Activated CD4-positive, alpha-beta T cell treated with anti-CD3 and anti-CD28 coated beads for 36 hours (primary cell): ENCODE measurements around the gene MANEAL. TPM values are rescaled to one million over a fixed set of nuclear protein-coding genes. Genes with fewer than 3 reads are reported as not detected.

Source experiments
- ATAC-seq: fragments of 200-7000 bp; cut with Tn5 transposase; one replicate; pipeline ENCODE4 v1.10.0; 2021; ENCODE audit warnings: mild to moderate bottlenecking, moderate library complexity
- CTCF ChIA-PET: fragments of 350-600 bp; sonication (Branson Sonifier 250); formaldehyde crosslinking; loops from one replicate; lab custom pipeline; 2021; ENCODE audit warnings: antibody characterized with exemption; lab: Charles Lee
- POLR2A ChIA-PET: fragments of 350-600 bp; sonication (Branson Sonifier 250); formaldehyde crosslinking; loops from one replicate; lab custom pipeline; 2021; ENCODE audit warnings: antibody characterized with exemption, inconsistent platforms; lab: Charles Lee
- DNase-seq: peaks from one replicate; pipeline ENCODE4 v3.0.0-alpha.2; 2020
- H3K27ac Mint-ChIP-seq: one replicate; pipeline ENCODE4 v1.8.0; 2021; ENCODE audit warnings: mixed read lengths
- H3K27me3 Mint-ChIP-seq: one replicate; pipeline ENCODE4 v1.8.0; 2021; ENCODE audit warnings: mixed read lengths
- H3K36me3 Mint-ChIP-seq: one replicate; pipeline ENCODE4 v1.8.0; 2021; ENCODE audit warnings: low read depth, mixed read lengths
- H3K4me1 Mint-ChIP-seq: one replicate; pipeline ENCODE4 v1.8.0; 2021; ENCODE audit warnings: mixed read lengths
- H3K4me3 Mint-ChIP-seq: one replicate; pipeline ENCODE4 v1.8.0; 2021; ENCODE audit warnings: mild to moderate bottlenecking, moderate library complexity, mixed read lengths
- H3K9me3 Mint-ChIP-seq: one replicate; pipeline ENCODE4 v1.8.0; 2021; ENCODE audit warnings: low read depth, mixed read lengths
- intact Hi-C, 2 experiments: fragments of 100-400 bp; cut with DNase I in 1 of 2; cut with micrococcal nuclease in 1 of 2; formaldehyde crosslinking; loops; one replicate each; pipeline versions ENCODE4 v1.14.2 to v1.15.1; 2022 to 2024; cut with DNase I, micrococcal nuclease
- total RNA-seq, 2 experiments: library from RNA; stranded (reverse); gene quantifications; one replicate each; pipeline ENCODE4 v1.2.3, GENCODE V29; 2021

Gene MANEAL
- total RNA-seq, 2 experiments from 2014 or later = 1.0 TPM

DNA sequence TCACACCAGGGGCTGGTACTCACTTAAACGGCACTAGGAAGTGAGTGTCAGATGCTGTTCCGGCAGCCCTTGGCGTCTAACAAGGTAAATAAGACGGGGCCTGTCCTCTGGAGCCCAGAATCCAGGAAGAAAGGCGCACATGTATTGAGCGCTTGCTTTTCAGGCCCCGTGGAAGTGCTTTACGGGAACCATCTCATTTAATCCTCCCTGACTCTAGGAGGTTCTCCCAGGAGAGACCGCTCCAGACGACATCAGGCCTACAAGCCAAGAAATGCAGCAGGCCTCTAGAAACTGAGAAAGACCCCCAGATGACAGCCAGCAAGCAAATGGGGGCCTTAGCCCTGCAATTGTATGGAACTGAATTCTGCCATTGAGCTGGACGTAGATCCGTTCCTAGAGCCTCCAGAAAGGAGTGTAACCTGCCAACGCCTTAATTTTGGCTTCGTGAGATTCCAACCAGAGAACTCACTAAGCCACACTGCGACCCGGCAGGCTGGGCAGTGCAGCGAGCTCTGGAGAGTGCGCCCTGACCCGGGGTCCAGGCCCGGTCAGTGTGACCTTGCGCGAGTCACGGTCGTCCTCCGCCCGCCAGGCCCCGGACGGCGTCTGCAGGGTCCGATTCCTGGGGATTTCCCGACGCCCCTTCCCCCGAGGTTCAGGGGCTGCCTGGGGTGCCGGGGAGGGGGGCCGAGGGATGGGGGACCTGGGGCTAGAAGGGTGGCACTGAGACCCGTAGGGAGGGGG lies 532 bp upstream of the MANEAL start:
- ChIA-PET CTCF (interaction anchor here (0.7 to 1.6 kb wide), 2 partner anchors 10 to 120 kb away, joined by 3 read pairs; no protein-coding TSS in a partner anchor), POLR2A (no interaction called here)
- Mint-ChIP-seq H3K27ac (no peak overlapping the region), H3K36me3 (peaks cover 3% of the 10 kb centered on the region), H3K27me3 (peaks cover 26% of the 10 kb centered on the region), H3K4me3 (peak overlapping the region; percentile 23), H3K9me3 (no peaks in the 10 kb centered on the region), H3K4me1 (peaks cover 14% of the 10 kb centered on the region)
- no peak for ATAC-seq
- intact Hi-C loops = loop anchor here in 1 of 2 experiments (5.0 kb wide), 1 partner anchor 36 kb away; no protein-coding TSS in a partner anchor
- DNase-seq = no peak

DNA sequence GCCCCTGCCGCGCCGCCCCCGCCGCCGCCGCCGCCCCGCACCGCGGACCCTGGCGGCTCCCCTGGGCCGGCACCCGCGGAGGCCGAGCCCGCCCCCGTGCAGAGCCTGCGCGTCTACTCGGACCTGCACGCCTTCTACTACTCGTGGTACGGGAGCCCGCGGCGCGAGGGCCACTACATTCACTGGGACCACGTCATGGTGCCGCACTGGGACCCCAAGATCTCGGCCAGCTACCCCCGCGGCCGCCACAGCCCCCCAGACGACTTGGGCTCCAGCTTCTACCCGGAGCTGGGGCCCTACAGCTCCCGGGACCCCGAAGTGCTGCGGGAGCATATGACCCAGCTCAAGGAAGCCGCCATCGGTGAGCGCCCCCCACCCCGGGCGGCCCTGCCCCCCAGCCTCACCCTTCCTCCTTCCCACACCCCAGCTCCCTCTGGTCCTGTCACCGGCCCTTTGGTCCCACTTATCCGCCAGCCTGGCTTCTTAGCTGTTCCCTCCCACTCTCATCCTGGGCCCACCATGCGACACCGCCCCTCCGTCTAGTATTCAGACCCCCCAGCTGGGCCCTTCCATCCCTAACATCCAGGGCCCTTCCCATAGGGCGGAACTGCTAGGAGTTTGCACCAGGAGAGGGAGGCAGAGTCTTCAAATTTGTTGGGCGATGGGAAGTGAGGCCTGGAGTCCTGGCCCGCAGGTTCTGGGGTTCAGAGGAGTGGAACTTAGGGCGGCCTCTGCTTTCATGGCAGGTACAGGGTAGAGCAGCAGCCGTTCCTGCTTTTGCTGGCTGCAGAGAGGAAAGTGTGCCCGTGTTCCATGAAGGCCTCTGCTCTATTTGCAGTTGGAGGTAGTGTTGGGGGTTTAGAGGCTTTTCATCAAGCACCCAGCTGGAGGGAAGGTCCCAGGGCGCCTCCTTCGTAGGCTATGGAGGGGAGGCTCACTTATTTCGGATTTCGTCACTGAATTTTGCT lies 1.0 kb downstream of the MANEAL start:
- CTCF ChIA-PET = interaction anchor here (0.5 kb wide), 1 partner anchor 105 kb away, joined by 4 read pairs; a partner anchor contains a TSS
- H3K36me3 Mint-ChIP-seq = peaks cover 13% of the 10 kb centered on the region
- ATAC-seq = no peak
- no peak overlapping the region for H3K27ac Mint-ChIP-seq
- peak overlapping the region; percentile 60 for H3K4me3 Mint-ChIP-seq
- H3K27me3 Mint-ChIP-seq = peaks cover 24% of the 10 kb centered on the region
- no peaks in the 10 kb centered on the region for H3K9me3 Mint-ChIP-seq
- peaks cover 14% of the 10 kb centered on the region for H3K4me1 Mint-ChIP-seq
- DNase-seq = no peak
- POLR2A ChIA-PET = no interaction called here
- intact Hi-C loops = loop anchor here in 1 of 2 experiments (5.0 kb wide), 1 partner anchor 37 kb away; no protein-coding TSS in a partner anchor

DNA sequence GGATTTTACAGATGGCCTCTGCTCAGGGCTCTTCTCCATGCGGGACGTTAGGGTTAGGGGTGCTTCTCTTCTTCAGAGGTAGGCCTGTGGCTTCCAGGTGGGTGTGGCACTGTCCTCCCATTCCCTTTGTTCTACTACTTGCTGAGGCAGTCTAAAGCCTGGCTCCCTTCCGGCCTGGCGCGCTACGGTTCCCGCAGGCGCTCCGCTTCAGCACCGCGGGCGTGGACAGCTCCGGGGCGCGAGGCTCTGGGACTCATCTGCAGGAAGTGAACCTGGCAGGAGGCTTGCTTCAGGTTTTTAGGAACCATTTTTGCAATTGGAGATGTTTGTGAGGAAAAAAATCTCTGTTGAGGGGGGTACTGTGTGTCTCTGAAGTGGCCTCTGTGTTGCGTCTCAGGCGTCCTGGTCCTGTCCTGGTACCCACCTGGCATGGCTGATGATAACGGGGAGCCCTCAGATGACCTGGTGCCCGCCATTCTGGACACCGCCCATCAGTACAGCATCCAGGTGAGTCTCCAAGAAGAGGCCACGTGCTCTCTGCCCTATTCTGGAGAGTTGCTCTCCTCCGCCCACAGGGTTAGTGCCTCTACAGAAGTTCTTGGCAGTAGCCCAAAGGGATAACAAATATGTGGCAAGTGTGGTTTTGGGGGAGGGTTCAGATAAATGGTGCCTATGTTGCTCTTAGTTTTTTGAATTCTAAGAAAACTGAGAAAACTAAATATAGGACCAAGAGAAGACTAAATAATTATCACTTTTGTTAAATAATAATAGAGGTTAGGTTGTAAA lies 1.9 kb downstream of the MANEAL start:
- peak overlapping the region; percentile 60 for H3K4me3 Mint-ChIP-seq
- peak; percentile 71 for DNase-seq
- intact Hi-C loops = no loop called here
- no peak overlapping the region for H3K27ac Mint-ChIP-seq
- ATAC-seq = peak; percentile 55
- POLR2A ChIA-PET = no interaction called here
- no peaks in the 10 kb centered on the region for H3K9me3 Mint-ChIP-seq
- peaks cover 14% of the 10 kb centered on the region for H3K4me1 Mint-ChIP-seq
- peaks cover 21% of the 10 kb centered on the region for H3K36me3 Mint-ChIP-seq
- CTCF ChIA-PET = interaction anchor here (1.1 to 1.8 kb wide), 2 partner anchors 29 to 38 kb away, joined by 3 to 4 read pairs; no protein-coding TSS in a partner anchor
- H3K27me3 Mint-ChIP-seq = peaks cover 22% of the 10 kb centered on the region

DNA sequence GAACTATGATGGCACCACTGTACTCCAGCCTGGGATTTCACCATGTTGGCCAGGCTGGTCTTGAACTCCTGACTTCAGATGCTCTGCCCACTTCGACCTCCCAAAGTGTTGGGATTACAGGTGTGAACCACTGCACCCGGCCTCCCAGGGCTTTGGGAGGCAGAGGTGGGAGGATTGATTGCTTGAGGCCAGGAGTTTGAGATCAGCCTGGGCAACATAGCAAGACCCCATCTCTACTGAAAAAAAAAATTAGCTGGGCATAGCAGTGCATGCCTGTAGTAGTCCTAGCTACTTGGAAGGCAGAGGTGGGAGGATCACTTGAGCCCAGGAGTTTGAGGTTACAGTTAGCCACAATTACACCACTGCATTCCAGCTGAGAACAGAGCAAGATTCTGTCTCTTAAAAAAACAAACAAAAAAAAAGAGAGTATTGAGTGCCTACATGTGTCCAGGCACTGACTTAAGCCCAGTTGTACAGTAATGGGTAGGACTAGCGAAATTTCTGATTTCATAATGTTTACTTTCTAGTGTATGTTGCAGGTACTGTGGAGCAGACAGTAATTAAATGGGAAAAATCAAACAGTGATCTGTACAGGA lies 4.2 kb downstream of the MANEAL start:
- POLR2A ChIA-PET = interaction anchor here (0.9 kb wide), 1 partner anchor 11 kb away, joined by 3 read pairs; the partner anchor contains the start of gene YRDC
- Mint-ChIP-seq H3K27me3 (peaks cover 11% of the 10 kb centered on the region), H3K27ac (peak overlapping the region; percentile 10), H3K4me1 (peaks cover 14% of the 10 kb centered on the region), H3K9me3 (no peaks in the 10 kb centered on the region), H3K36me3 (peaks cover 33% of the 10 kb centered on the region), H3K4me3 (no peak overlapping the region)
- intact Hi-C loops = no loop called here
- CTCF ChIA-PET = interaction anchor here (1.8 kb wide), 1 partner anchor 41 kb away, joined by 4 read pairs; no protein-coding TSS in a partner anchor
- no peak for DNase-seq
- no peak for ATAC-seq

DNA sequence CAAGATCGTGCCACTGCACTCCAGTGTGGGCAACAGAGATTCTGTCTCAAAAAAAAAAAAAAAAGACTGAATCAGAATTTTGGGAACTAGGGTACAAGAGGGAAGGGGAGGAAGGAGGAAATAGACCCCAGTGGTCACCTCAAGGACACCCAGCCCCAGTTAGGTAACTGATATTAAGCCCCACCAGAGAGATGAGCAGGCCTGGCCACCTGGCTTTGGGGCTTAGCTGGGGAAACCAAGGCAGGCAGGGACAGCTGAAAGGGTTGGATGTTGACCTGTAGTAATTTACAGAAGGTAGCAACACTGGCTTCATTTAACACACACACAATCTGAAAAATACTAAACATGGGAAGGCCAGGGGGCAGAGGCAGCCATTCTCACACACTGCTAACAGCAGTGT lies 8.8 kb downstream of the MANEAL start:
- Mint-ChIP-seq H3K27ac (no peak overlapping the region), H3K4me3 (no peak overlapping the region), H3K4me1 (peaks cover 12% of the 10 kb centered on the region), H3K27me3 (no peaks in the 10 kb centered on the region), H3K9me3 (no peaks in the 10 kb centered on the region), H3K36me3 (peaks cover 75% of the 10 kb centered on the region)
- intact Hi-C loops = no loop called here
- ATAC-seq (no peak), DNase-seq (no peak)
- ChIA-PET CTCF (no interaction called here), POLR2A (no interaction called here)

DNA sequence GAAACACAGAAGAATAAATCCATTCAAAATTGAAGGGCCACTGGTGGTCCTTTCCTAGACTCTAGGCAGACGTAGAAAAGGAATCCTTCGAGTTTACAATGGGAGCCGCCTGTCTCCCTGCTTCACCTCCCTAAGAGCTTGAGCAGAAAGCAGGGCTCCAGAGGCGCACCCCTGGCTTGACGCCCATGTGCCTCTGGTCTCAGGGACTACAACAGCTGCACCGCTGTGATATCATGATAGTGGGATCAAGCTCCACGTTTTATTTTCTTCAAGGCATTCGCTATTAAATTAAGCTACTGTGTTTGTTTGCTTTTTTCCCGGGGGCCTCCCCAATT lies 13.5 kb downstream of the MANEAL start:
- ATAC-seq = no peak
- Mint-ChIP-seq H3K9me3 (no peaks in the 10 kb centered on the region), H3K4me3 (peak overlapping the region; percentile 90), H3K36me3 (peaks cover 56% of the 10 kb centered on the region), H3K27me3 (no peaks in the 10 kb centered on the region), H3K27ac (peak overlapping the region; percentile 81), H3K4me1 (peaks cover 34% of the 10 kb centered on the region)
- intact Hi-C loops = no loop called here
- ChIA-PET POLR2A (interaction anchor here (2.2 kb wide), 1 partner anchor 52 kb away, joined by 10 read pairs; the partner anchor contains the start of gene MTF1), CTCF (interaction anchor here (0.6 to 3.3 kb wide), 4 partner anchors 41 to 184 kb away, joined by 3 to 25 read pairs (median 4); partner anchors contain the start of gene MTF1)
- DNase-seq = no peak

DNA sequence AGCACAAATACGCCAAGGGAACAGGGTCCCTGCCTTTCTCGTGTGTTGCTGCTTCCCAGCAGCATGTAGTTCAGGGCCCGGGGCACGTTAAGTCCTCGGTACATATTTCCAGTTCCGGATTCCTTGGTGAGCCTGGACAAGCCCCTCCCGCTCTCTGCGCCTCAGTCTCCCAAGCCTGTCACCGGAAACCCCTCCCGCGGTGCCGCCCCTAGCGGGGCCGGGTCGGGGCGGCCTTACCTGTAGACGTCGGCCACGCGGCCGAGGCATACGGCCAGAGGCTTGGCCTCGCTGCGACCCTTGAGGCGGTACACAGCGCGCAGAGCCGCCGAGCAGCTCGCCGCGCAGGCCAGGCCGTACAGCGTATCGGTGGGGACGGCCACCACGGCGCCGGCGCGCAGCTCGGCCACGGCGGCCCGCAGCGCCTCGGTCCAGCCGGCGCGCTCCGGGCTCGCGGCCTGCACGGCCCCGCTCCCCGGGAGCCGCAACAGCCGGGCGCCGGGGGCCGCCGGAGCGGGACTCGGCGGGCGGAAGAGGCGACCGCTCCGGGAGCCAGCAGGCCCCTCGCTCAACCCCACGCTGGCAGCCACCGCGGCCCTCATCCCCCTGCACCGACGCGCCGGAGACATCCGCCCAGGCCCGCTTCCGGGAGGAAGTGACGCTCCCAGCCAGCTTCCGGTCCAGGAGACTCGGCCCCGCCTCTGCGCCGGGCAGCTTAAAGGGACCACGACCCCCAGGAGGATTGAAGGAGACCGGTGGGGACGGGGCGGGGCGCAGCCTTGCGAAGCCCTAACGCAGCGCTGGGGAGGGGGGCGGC lies 14.1 kb downstream of the MANEAL start, which contains the start of the genes C1orf122 and YRDC:
Gene C1orf122 (plus strand): TSS at position 236 of the 814 bp plus-strand sequence. CDS start 615 bp downstream, outside the sequence.
Gene YRDC (minus strand): TSS at position 654 of the 814 bp plus-strand sequence. CDS start 28 bp downstream, at position 626.
- ATAC-seq (peak; percentile 92), DNase-seq (peak; percentile 95)
- ChIA-PET POLR2A (interaction anchor here (0.6 to 2.2 kb wide), 7 partner anchors 9 to 254 kb away, joined by 3 to 10 read pairs (median 4); partner anchors contain the start of genes CDCA8, MTF1 and SNIP1), CTCF (interaction anchor here (0.5 to 3.3 kb wide), 8 partner anchors 10 to 266 kb away, joined by 3 to 25 read pairs (median 3); partner anchors contain the start of genes CDCA8, MTF1 and SF3A3)
- Mint-ChIP-seq H3K4me3 (peak within 1 kb of the TSS; percentile 90), H3K9me3 (no peaks in the 10 kb centered on the region), H3K27me3 (no peaks in the 10 kb centered on the region), H3K4me1 (peaks cover 34% of the 10 kb centered on the region), H3K27ac (peak within 1 kb of the TSS; percentile 93), H3K36me3 (peaks cover 51% of the 10 kb centered on the region)
- intact Hi-C loops = loop anchor here (1.0 kb wide), 11 partner anchors 52 to 333 kb away; partner anchors contain the start of genes CDCA8 (in 1 of the 2), GNL2 (in 1 of the 2), INPP5B (in 1 of the 2) and MTF1 (in 1 of the 2)

DNA sequence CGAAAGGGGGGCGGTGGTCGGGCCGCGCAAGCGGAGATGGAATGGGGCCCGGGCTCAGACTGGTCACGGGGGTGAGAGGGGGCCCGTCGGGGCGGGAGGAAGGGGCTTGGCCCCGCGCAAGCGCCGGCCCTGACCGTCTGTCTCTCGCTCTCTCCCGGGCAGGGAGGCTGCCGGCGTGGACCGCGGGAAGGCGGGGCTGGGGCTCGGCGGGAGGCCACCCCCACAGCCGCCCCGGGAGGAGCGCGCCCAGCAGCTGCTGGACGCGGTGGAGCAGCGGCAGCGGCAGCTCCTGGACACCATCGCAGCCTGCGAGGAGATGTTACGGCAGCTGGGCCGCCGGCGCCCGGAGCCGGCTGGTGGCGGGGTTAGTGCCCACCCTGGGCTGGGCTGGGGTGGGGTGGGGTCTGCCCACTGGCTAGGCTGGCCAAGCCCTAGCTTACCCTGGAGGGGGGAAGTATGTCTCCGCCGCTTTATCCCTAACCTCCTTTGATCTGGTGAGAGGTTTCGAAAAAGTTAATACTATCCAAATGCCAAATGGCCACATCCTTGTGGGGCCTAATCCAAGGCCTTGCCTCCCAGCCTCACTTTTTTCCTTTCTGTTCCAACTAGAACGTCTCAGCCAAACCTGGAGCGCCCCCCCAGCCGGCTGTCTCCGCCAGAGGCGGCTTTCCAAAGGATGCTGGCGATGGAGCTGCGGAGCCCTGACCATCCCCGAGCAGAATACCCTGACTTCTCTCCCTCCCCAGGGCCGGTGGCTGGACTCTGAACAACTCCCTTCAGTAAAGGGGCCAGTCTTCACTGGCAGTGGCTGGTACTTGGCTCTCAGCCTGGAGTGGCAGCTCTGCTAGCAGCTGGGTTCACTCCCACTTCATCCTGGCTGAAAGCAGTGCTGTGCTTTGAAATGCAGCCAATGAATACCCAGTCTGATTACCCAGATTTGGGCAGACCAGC lies 15.0 kb downstream of the MANEAL start:
- Mint-ChIP-seq H3K27ac (peak overlapping the region; percentile 93), H3K9me3 (no peaks in the 10 kb centered on the region), H3K36me3 (peaks cover 43% of the 10 kb centered on the region), H3K4me3 (peak overlapping the region; percentile 90), H3K4me1 (peaks cover 34% of the 10 kb centered on the region), H3K27me3 (no peaks in the 10 kb centered on the region)
- ATAC-seq (peak; percentile 55), DNase-seq (peak; percentile 67)
- CTCF ChIA-PET = interaction anchor here (0.5 to 3.3 kb wide), 8 partner anchors 9 to 267 kb away, joined by 3 to 25 read pairs (median 4); partner anchors contain the start of genes CDCA8, MTF1 and SF3A3
- intact Hi-C loops = loop anchor here (1.0 kb wide), 11 partner anchors 51 to 334 kb away; partner anchors contain the start of genes CDCA8 (in 1 of the 2), GNL2 (in 1 of the 2), INPP5B (in 1 of the 2) and MTF1 (in 1 of the 2)
- POLR2A ChIA-PET = interaction anchor here (0.6 to 2.2 kb wide), 7 partner anchors 8 to 255 kb away, joined by 3 to 10 read pairs (median 4); partner anchors contain the start of genes CDCA8, MTF1 and SNIP1
